H9 (cell line): ENCODE data around the gene INPP5A. TPM values are rescaled to one million over a fixed set of nuclear protein-coding genes. Genes with fewer than 3 reads are reported as not detected.

Experiments
- DNase-seq: peaks from one replicate; pipeline ENCODE4 v3.0.0-alpha.2; 2017
- H2AFZ ChIP-seq: one replicate; pipeline ENCODE4 v1.6.1; 2013; ENCODE audit warnings: mild to moderate bottlenecking, low read length, control low read depth, moderate library complexity
- H2AK5ac ChIP-seq: 2 replicates; pipeline ENCODE4 v1.6.1; 2013; ENCODE audit warnings: low read length, control low read depth, mixed read lengths; ENCODE audit not compliant: insufficient read length
- H2BK120ac ChIP-seq: one replicate; pipeline ENCODE4 v1.6.1; 2013; ENCODE audit warnings: low read depth, mild to moderate bottlenecking, low read length, control low read depth, inconsistent platforms; ENCODE audit not compliant: poor library complexity, severe bottlenecking
- H2BK12ac ChIP-seq: 2 replicates; pipeline ENCODE4 v1.6.1; 2013; ENCODE audit warnings: low read length, control low read depth, mixed read lengths, low read depth; ENCODE audit not compliant: insufficient read length
- H2BK15ac ChIP-seq: 2 replicates; pipeline ENCODE4 v1.6.1; 2013; ENCODE audit warnings: low read depth, low read length, control low read depth
- H2BK20ac ChIP-seq: one replicate; pipeline ENCODE4 v1.6.1; 2013; ENCODE audit warnings: low read depth, mild to moderate bottlenecking, low read length, control low read depth, inconsistent platforms; ENCODE audit not compliant: poor library complexity, severe bottlenecking
- H2BK5ac ChIP-seq: 2 replicates; pipeline ENCODE4 v1.6.1; 2013; ENCODE audit warnings: low read length, control low read depth, mixed read lengths; ENCODE audit not compliant: insufficient read length
- H3K14ac ChIP-seq: 2 replicates; pipeline ENCODE4 v1.6.1; 2013; ENCODE audit warnings: low read length, control low read depth; ENCODE audit not compliant: insufficient read depth
- H3K18ac ChIP-seq: 2 replicates; pipeline ENCODE4 v1.6.1; 2013; ENCODE audit warnings: low read depth, mild to moderate bottlenecking, mixed read lengths, low read length, control low read depth; ENCODE audit not compliant: insufficient read length
- H3K23ac ChIP-seq: 2 replicates; pipeline ENCODE4 v1.6.1; 2013; ENCODE audit warnings: low read length, control low read depth, mixed read lengths, low read depth; ENCODE audit not compliant: insufficient read length
- H3K23me2 ChIP-seq: 2 replicates; pipeline ENCODE4 v1.6.1; 2013; ENCODE audit warnings: low read depth, mild to moderate bottlenecking, mixed read lengths, low read length, control low read depth; ENCODE audit not compliant: insufficient read length, poor library complexity, severe bottlenecking
- H3K27ac ChIP-seq: 2 replicates; pipeline ENCODE4 v1.5.1; 2013; ENCODE audit warnings: low read length, control low read depth, mixed read lengths, low read depth; ENCODE audit not compliant: insufficient read length
- H3K27me3 ChIP-seq: 2 replicates; pipeline ENCODE4 v1.6.1; 2013; ENCODE audit warnings: low read length, control low read depth, inconsistent platforms; ENCODE audit not compliant: insufficient read depth
- H3K4ac ChIP-seq: 2 replicates; pipeline ENCODE4 v1.6.1; 2013; ENCODE audit warnings: low read depth, mild to moderate bottlenecking, control low read depth, inconsistent platforms, low read length, moderate library complexity
- H3K4me1 ChIP-seq: 2 replicates; pipeline ENCODE4 v1.6.1; 2013; ENCODE audit warnings: low read length, control low read depth, inconsistent platforms; ENCODE audit not compliant: insufficient read depth
- H3K4me2 ChIP-seq: 2 replicates; pipeline ENCODE4 v1.6.1; 2013; ENCODE audit warnings: low read length, control low read depth, mixed read lengths; ENCODE audit not compliant: insufficient read length, insufficient read depth
- H3K56ac ChIP-seq: 2 replicates; pipeline ENCODE4 v1.6.1; 2013; ENCODE audit warnings: low read depth, mild to moderate bottlenecking, mixed read lengths, low read length, control low read depth; ENCODE audit not compliant: insufficient read length
- H3K79me1 ChIP-seq: 2 replicates; pipeline ENCODE4 v1.6.1; 2013; ENCODE audit warnings: low read depth, mild to moderate bottlenecking, moderate library complexity, low read length, control low read depth, inconsistent platforms; ENCODE audit not compliant: insufficient read depth, poor library complexity, severe bottlenecking
- H3K79me2 ChIP-seq: 2 replicates; pipeline ENCODE4 v1.6.1; 2013; ENCODE audit warnings: low read length, control low read depth, inconsistent platforms; ENCODE audit not compliant: insufficient read depth
- H3K9ac ChIP-seq: 2 replicates; pipeline ENCODE4 v1.6.1; 2013; ENCODE audit warnings: low read length, control low read depth, mixed read lengths; ENCODE audit not compliant: insufficient read length; ENCODE audit errors: extremely low read depth
- H3K9me3 ChIP-seq: one replicate; pipeline ENCODE4 v1.6.1; 2013; ENCODE audit warnings: low read depth, low read length, inconsistent platforms; ENCODE audit not compliant: control insufficient read depth
- H3T11ph ChIP-seq: one replicate; pipeline ENCODE4 v1.6.1; 2013; ENCODE audit warnings: mild to moderate bottlenecking, low read length, control low read depth, inconsistent platforms
- H4K20me1 ChIP-seq: one replicate; pipeline ENCODE4 v1.6.1; 2013; ENCODE audit not compliant: control insufficient read depth, insufficient read length, insufficient read depth
- H4K5ac ChIP-seq: 2 replicates; pipeline ENCODE4 v1.6.1; 2013; ENCODE audit warnings: low read depth, mild to moderate bottlenecking, mixed read lengths, low read length, control low read depth; ENCODE audit not compliant: insufficient read length
- H4K8ac ChIP-seq: replicated peaks from 2 replicates; pipeline ENCODE4 v1.6.1; 2013; ENCODE audit warnings: low read length, control low read depth, mixed read lengths, low read depth; ENCODE audit not compliant: insufficient read length
- H4K91ac ChIP-seq: 2 replicates; pipeline ENCODE4 v1.6.1; 2013; ENCODE audit warnings: low read depth, mild to moderate bottlenecking, moderate library complexity, mixed read lengths, low read length, control low read depth; ENCODE audit not compliant: insufficient read length
- H3K27ac Mint-ChIP-seq, 3 experiments: 2 replicates in 2 of 3; 3 replicates in 1 of 3; pipeline ENCODE4 v1.8.0; 2020 to 2021; ENCODE audit warnings: mixed read lengths in 3 of 3, mild to moderate bottlenecking in 1 of 3, moderate library complexity in 1 of 3
- H3K27me3 Mint-ChIP-seq: 2 replicates; pipeline ENCODE4 v1.8.0; 2021; ENCODE audit warnings: low read depth, mild to moderate bottlenecking, moderate library complexity, mixed read lengths
- H3K36me3 Mint-ChIP-seq, 3 experiments: 2 replicates in 2 of 3; 3 replicates in 1 of 3; pipeline ENCODE4 v1.8.0; 2020 to 2021; ENCODE audit warnings: low read depth in 3 of 3, mixed read lengths in 3 of 3; ENCODE audit not compliant: insufficient read depth in 1 of 3
- H3K4me1 Mint-ChIP-seq, 2 experiments: 2 replicates each; pipeline ENCODE4 v1.8.0; 2020; ENCODE audit warnings: mixed read lengths in 2 of 2
- H3K4me3 Mint-ChIP-seq, 2 experiments: 2 replicates in 1 of 2; 3 replicates in 1 of 2; pipeline ENCODE4 v1.8.0; 2020 to 2021; ENCODE audit warnings: mild to moderate bottlenecking in 2 of 2, mixed read lengths in 2 of 2, moderate library complexity in 1 of 2
- H3K9me3 Mint-ChIP-seq, 2 experiments: 2 replicates in 1 of 2; 3 replicates in 1 of 2; pipeline ENCODE4 v1.8.0; 2020; ENCODE audit warnings: mild to moderate bottlenecking in 2 of 2, mixed read lengths in 2 of 2, moderate library complexity in 1 of 2
- WGBS: extraction: QIAGEN DNeasy Blood & Tissue Kit; methylation state at CpG from one replicate; pipeline ENCODE4 v1.1.7; 2013; ENCODE audit warnings: missing lambda C conversion rate, low lambda C conversion rate, mixed read lengths; ENCODE audit not compliant: insufficient read length; ENCODE audit errors: extremely low coverage; 5-methylcytosine and 5-hydroxymethylcytosine counted together
- total RNA-seq: library from RNA; stranded (reverse); gene quantifications from 2 replicates; pipeline ENCODE4 v1.2.1, GENCODE V29; 2021
- TF ChIP-seq, protein P1 (sequence below): fragments of 200-600 bp; sonication (generic); conservative IDR thresholded peaks from 3 replicates; pipeline ENCODE4 v1.8.0; 2021; ENCODE audit warnings: antibody characterized with exemption, mild to moderate bottlenecking

INPP5A gene
- total RNA-seq, 1 experiment from 2014 or later: 17.7 TPM

DNA sequence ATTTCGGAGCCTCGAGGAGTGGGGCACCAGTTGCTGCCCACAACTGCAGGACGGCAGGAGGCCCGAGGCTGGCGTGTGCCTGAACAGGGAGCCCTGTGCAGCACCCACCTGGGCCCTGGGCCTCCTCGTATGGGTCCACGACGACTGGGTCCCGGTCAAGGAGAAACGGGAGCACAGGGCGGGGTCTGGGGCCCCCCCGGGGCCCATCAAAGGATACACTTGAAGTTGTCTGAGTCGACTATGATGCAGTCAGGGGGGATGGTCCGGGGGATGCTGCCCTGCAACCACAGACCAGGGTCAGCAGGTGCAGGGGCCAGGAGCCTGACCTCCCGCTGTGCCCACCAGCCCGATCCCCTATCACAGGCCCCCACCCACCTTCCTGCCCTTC, 276.9 kb downstream of the INPP5A start:
- Histone ChIP-seq H4K20me1 (no peaks in the 10 kb centered on the region), H3K9me3 (no peaks in the 10 kb centered on the region), H3K27me3 (no peaks in the 10 kb centered on the region), H3K9ac (no peak overlapping the region), H3K27ac (no peak overlapping the region), H3K4ac (no peak overlapping the region), H4K8ac (no peak overlapping the region), H3K56ac (no peak overlapping the region), H3K14ac (no peak overlapping the region), H3K4me2 (no peak overlapping the region), H3T11ph (no peak overlapping the region), H3K23me2 (no peaks in the 10 kb centered on the region), H4K5ac (no peak overlapping the region), H3K18ac (no peak overlapping the region), H4K91ac (no peak overlapping the region), H2BK12ac (no peak overlapping the region), H3K79me2 (no peaks in the 10 kb centered on the region), H2BK5ac (no peak overlapping the region), H2AFZ (no peak overlapping the region), H2BK15ac (no peak overlapping the region), H3K4me1 (no peaks in the 10 kb centered on the region), H2BK120ac (no peak overlapping the region), H3K23ac (no peak overlapping the region), H2AK5ac (no peak overlapping the region), H2BK20ac (no peak overlapping the region), H3K79me1 (no peaks in the 10 kb centered on the region)
- peaks cover 3 to 7% of the 10 kb centered on the region in 2 experiments; a peak in 3 of 5 replicates for H3K9me3 Mint-ChIP-seq
- WGBS: no CpG with 5 or more reads among the region's 16 CpGs
- no peak overlapping the region for H3K27ac Mint-ChIP-seq
- no peaks in the 10 kb centered on the region; a peak in 1 of 7 replicates for H3K36me3 Mint-ChIP-seq
- TF ChIP-seq, protein P1, sequence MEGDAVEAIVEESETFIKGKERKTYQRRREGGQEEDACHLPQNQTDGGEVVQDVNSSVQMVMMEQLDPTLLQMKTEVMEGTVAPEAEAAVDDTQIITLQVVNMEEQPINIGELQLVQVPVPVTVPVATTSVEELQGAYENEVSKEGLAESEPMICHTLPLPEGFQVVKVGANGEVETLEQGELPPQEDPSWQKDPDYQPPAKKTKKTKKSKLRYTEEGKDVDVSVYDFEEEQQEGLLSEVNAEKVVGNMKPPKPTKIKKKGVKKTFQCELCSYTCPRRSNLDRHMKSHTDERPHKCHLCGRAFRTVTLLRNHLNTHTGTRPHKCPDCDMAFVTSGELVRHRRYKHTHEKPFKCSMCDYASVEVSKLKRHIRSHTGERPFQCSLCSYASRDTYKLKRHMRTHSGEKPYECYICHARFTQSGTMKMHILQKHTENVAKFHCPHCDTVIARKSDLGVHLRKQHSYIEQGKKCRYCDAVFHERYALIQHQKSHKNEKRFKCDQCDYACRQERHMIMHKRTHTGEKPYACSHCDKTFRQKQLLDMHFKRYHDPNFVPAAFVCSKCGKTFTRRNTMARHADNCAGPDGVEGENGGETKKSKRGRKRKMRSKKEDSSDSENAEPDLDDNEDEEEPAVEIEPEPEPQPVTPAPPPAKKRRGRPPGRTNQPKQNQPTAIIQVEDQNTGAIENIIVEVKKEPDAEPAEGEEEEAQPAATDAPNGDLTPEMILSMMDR: no peak
- H3K4me1 Mint-ChIP-seq: no peaks in the 10 kb centered on the region
- H3K4me3 Mint-ChIP-seq: no peak overlapping the region
- DNase-seq: no peak
- H3K27me3 Mint-ChIP-seq: peaks cover 6% of the 10 kb centered on the region
